Measurements from ENCODE around the gene ISYNA1. TPM values are rescaled to one million over a fixed set of nuclear protein-coding genes. Genes with fewer than 3 reads are reported as not detected.

Gene ISYNA1
- total and polyA plus RNA-seq, 2 of the 4 experiments (the other 2 are of a cell fraction) = 3.4 to 24.7 TPM

DNA sequence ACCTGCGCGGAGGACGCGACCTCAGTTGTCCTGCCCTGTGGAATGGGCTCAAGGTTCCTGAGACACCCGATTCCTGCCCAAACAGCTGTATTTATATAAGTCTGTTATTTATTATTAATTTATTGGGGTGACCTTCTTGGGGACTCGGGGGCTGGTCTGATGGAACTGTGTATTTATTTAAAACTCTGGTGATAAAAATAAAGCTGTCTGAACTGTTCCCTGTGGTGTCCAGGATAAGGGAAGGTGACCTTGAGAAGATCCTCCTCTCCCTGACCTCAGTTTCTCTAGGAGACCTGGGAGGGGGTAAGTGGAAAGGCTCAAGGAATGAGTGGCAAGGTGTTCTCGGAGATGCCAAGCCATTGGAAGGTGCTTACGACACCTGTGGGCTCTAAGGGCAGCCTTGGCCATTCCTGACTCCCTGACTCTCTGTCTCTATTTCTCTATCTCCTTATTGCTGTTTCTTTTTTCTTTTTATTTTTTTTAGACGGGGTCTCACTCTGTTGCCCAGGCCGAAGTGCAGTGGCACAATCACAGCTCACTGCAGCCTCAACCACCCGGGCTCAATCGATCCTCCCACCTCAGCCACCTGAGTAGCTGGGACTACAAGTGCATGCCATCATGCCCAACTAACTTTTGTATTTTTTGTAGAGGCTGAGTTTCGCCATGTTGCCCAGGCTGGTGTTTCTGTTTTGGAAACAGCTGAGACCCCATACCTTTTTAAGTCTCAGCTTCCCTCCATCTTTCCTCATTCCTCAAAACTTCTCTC lies 48.8 kb downstream of the ISYNA1 start:
- peaks cover 9% of the 10 kb centered on the region; the same call in 1 of the 2 replicates for H3K4me1 ChIP-seq (ENCODE audit: control insufficient read depth, insufficient read depth, low read length)
- peak overlapping the region; percentile 42; the same call in 1 of the 2 replicates for H3K4me2 ChIP-seq (ENCODE audit: low read depth, low read length)
- dilution Hi-C loops (cut with HindIII; ENCODE audit: low sequenced_read_pairs, unreplicated experiment) (no loop called here), in situ Hi-C loops (cut with MboI; ENCODE audit: low sequenced_read_pairs) (no loop called here), intact Hi-C loops (cut with micrococcal nuclease) (no loop called here)
- no peak overlapping the region for H2BK15ac ChIP-seq (ENCODE audit: low read depth, low read length)
- no TSS peak for BruUV-seq (replicated peaks)
- H3K18ac ChIP-seq (ENCODE audit: low read depth, low read length) = no peak overlapping the region
- H3K14ac ChIP-seq (replicated peaks; ENCODE audit: low read depth, low read length) = 0 out of 2 replicates have a peak overlapping the region, but pooled peaks have one; percentile 44
- CTCF ChIA-PET = interaction anchor here (0.6 to 1.3 kb wide), 7 partner anchors 9 to 356 kb away, joined by 3 to 6 read pairs (median 4); partner anchors contain the start of gene LRRC25
- peak overlapping the region; percentile 21; the same call in 1 of the 2 replicates for H3K4ac ChIP-seq (ENCODE audit: low read depth, low read length)
- H3K56ac ChIP-seq (ENCODE audit: extremely low read depth, insufficient read depth, low read length) = no peak overlapping the region
- DNase-seq = no peak
- 0 out of 2 replicates have a peak overlapping the region, but pooled peaks have one; percentile 24 for H2AK5ac ChIP-seq (ENCODE audit: low read depth, low read length)
- H4K20me1 ChIP-seq (ENCODE audit: insufficient read depth, low read length) = peaks cover 24% of the 10 kb centered on the region
- H2BK5ac ChIP-seq (ENCODE audit: low read depth, low read length, poor library complexity, severe bottlenecking) = no peak overlapping the region
- H4K8ac ChIP-seq (ENCODE audit: low read depth in 2 of 2, low read length in 2 of 2) = peak overlapping the region in 1 of 2 experiments; percentile 69; a peak in 1 of 4 replicates
- H3K4me3 ChIP-seq (ENCODE audit: insufficient read depth, low read depth, low read length) = 0 out of 2 replicates have a peak overlapping the region, but pooled peaks have one; percentile 13
- no peak overlapping the region for H2AFZ ChIP-seq (replicated peaks; ENCODE audit: low read length, poor library complexity)
- no peaks in the 10 kb centered on the region for H3K27me3 ChIP-seq (ENCODE audit: control insufficient read depth, insufficient read depth, low read length)
- no peak overlapping the region for H2BK120ac ChIP-seq (ENCODE audit: low read depth, low read length)
- H3K9me3 ChIP-seq (ENCODE audit: control insufficient read depth, insufficient read depth, low read length) = no peaks in the 10 kb centered on the region
- peak overlapping the region; percentile 72 for H3K23ac ChIP-seq (ENCODE audit: low read depth, low read length)
- H3K9ac ChIP-seq (ENCODE audit: low read depth, low read length) = no peak overlapping the region
- no peak for ATAC-seq (ENCODE audit: low read depth)
- no peak overlapping the region for H4K91ac ChIP-seq (ENCODE audit: insufficient read depth, low read depth, low read length)
- WGBS, 2 experiments (ENCODE audit: extremely low coverage in 2 of 2, insufficient read length in 1 of 2) = no CpG with 5 or more reads among the region's 13 CpGs
- H3K9me1 ChIP-seq (ENCODE audit: insufficient read depth, low read length) = peaks cover 5% of the 10 kb centered on the region; the same call in 1 of the 2 replicates
- no peak overlapping the region for H3K27ac ChIP-seq (ENCODE audit: insufficient read depth, low read length)
- H2BK20ac ChIP-seq (ENCODE audit: low read depth, low read length) = no peak overlapping the region
- POLR2A ChIA-PET (ENCODE audit: unreplicated experiment) = interaction anchor here (0.5 kb wide), 1 partner anchor 181 kb away, joined by 8 read pairs; no protein-coding TSS in a partner anchor
- H3K79me1 ChIP-seq (ENCODE audit: low read depth in 1 of 2, low read length in 2 of 2) = peaks cover 0 to 34% of the 10 kb centered on the region in 2 experiments; a peak in 3 of 4 replicates
- no peak overlapping the region for H4K5ac ChIP-seq (ENCODE audit: low read depth, low read length)
- H2AK9ac ChIP-seq (replicated peaks; ENCODE audit: low read depth, low read length, poor library complexity) = no peak overlapping the region
- H3K36me3 ChIP-seq (ENCODE audit: control insufficient read depth, insufficient read depth, low read length) = peaks cover 9% of the 10 kb centered on the region; the same call in 1 of the 2 replicates
- TF ChIP-seq SMC3 (IDR thresholded peaks at IDR 0.05; ENCODE audit: low read depth, low read length) = no peak
- no peak for TF ChIP-seq POLR2A (IDR thresholded peaks at IDR 0.05; ENCODE audit: low read depth, low read length)
- no peak for TF ChIP-seq FOS (IDR thresholded peaks at IDR 0.05; ENCODE audit: low read depth, low read length)
- TF ChIP-seq CEBPB (IDR thresholded peaks at IDR 0.05; ENCODE audit: low read depth, low read length) = no peak
- no peak for TF ChIP-seq USF2 (IDR thresholded peaks at IDR 0.05; ENCODE audit: low read depth, low read length)
- TF ChIP-seq BHLHE40 (IDR thresholded peaks at IDR 0.05; ENCODE audit: low read depth, low read length) = no peak
- no peak for TF ChIP-seq RFX5 (IDR thresholded peaks at IDR 0.05; ENCODE audit: low read depth, low read length)
- TF ChIP-seq MAZ (IDR thresholded peaks at IDR 0.05; ENCODE audit: borderline replicate concordance, low read depth, low read length) = no peak
- TF ChIP-seq MAFK (IDR thresholded peaks at IDR 0.05; ENCODE audit: low read depth, low read length) = no peak
- TF ChIP-seq, protein P1, sequence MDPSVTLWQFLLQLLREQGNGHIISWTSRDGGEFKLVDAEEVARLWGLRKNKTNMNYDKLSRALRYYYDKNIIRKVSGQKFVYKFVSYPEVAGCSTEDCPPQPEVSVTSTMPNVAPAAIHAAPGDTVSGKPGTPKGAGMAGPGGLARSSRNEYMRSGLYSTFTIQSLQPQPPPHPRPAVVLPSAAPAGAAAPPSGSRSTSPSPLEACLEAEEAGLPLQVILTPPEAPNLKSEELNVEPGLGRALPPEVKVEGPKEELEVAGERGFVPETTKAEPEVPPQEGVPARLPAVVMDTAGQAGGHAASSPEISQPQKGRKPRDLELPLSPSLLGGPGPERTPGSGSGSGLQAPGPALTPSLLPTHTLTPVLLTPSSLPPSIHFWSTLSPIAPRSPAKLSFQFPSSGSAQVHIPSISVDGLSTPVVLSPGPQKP (IDR thresholded peaks at IDR 0.05; ENCODE audit: borderline replicate concordance, low read depth, low read length) = no peak
- no peak for TF ChIP-seq CHD1 (IDR thresholded peaks at IDR 0.05; ENCODE audit: low read depth, low read length)
- no peak for TF ChIP-seq RAD21 (IDR thresholded peaks at IDR 0.05; ENCODE audit: low read length)
- no peak for TF ChIP-seq MXI1 (IDR thresholded peaks at IDR 0.05; ENCODE audit: borderline replicate concordance, low read depth, low read length)
- no peak for TF ChIP-seq RCOR1 (IDR thresholded peaks at IDR 0.05; ENCODE audit: insufficient replicate concordance, low read length)
